HG02763 (cell line): ENCODE measurements around the gene FLRT1.

Source experiments
- ATAC-seq: cut with Tn5 transposase; IDR thresholded peaks from one replicate; pipeline ENCODE4 v1.9.1; 2021; ENCODE audit warnings: mild to moderate bottlenecking, moderate library complexity; ENCODE audit not compliant: unreplicated experiment

The FLRT1 gene

DNA sequence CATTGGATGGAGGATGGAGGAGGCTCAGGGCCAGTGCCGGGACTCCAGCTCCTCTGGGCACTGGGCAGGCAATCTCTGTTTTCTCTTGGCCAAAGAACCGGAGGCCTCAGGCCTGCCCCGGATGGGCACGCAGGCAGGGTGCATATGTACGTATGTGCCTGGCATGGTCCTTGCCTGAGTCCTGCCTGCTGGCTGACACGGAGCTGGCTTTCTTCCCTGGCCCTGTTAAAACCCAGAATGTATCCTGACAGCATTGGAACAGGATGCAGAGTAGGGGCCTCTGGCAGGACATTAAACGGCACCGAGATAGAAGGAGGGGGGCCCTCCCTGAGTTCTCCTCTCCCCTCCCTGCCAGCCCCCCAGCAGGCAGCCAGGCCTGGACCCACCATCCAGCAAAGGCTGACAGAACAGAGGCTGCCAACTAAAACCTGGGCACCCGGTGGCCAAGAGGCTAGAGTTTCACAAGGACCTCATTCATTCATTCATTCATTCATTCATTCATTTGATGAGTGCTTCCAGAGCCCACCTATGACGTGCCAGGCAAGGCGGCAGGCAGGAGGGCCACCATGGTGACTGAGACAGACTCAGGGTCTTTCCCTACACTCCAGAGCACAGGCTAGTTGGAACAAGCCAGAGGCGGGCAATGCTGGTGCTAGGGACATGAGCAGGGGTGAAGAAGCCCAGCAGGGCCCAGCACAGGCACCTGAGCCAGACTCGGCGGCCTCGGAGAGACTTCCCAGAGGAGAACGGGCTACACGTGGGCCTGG is 28.8 kb downstream of the FLRT1 start:
- ATAC-seq: no peak

DNA sequence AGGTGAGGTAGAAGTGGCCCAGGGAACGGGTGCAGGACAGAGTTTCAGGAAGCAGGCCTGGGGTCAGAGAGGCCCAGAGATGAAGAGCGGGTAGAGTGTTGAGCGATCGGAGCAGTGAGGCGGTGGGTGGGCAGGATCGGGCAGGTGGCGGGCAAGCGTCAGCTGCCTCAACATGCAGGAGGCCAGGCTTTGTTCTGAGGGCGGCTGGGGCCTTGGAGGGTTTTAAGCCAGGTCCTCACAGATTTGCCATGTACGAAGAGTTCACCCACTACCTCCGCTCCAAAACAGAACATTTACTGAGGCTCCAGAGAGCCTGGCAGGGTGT is 29.4 kb downstream of the FLRT1 start:
- no peak for ATAC-seq

- ATAC-seq: no peak
Measured at GRCh38 chr11:64065712-64066111, 30.0 kb downstream of the FLRT1 start.

DNA sequence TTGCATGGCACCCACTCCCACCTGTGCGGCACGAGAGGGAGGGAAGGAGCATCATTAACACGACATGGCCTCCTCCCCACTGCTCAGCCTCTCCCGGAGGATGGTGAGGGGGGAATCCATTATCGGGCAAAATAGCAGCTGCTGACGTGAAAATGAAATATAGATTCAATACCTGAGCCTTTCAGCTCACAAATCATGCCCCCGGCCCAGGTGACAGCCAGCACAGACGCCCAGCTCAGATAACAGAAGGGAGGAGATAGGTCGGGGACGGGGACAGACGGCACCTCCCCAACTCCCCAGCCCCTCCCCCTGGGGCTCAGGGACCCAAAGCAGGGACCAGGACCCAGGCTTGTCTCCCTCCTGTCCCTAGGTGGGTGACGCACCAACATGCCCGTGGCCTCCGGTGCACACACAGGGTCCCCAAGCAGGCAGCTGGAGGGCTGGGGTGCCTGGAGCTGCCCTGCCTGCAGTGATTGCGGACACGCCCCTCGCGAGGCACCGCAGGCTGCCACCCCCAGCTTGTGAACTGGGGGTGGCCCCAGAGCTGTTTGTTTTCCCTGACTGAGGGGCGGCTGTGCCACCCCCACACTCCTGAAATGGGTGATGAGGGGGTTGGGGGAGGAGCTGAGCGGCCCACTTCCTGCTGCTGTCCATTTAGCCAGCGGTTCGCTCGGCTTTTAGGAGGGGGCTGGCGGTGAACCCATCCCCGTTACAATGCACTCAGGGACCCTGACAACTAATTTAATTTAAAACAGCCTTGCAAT is 31.7 kb downstream of the FLRT1 start:
- ATAC-seq: no peak

- no peak for ATAC-seq
Measured at GRCh38 chr11:64068705-64069400, 33.1 kb downstream of the FLRT1 start.

- ATAC-seq: no peak
Measured at GRCh38 chr11:64069401-64070313, 33.9 kb downstream of the FLRT1 start.

GRCh38 chr11:64070314-64070681 is 34.6 kb downstream of the FLRT1 start:
- ATAC-seq: no peak

DNA sequence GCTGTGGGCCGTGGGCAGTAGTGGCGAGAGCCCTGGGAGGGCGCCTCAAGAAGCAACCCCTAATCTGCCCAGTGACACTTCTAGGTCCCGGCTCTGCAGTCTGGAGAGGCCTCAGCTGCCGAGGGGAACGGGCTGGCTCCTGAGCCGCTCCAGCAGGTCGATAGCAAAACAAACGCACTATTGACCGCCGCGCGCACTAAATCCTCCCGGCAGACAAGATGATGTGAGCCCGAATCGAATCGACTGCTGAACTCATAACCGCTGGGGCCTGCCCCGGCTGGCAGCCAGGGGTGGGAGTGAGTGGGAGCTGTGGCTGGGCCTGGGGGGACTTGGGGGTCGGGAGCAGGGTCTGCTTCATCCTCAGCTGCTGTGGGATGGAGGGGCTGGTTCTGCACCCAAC is 36.1 kb downstream of the FLRT1 start:
- no peak for ATAC-seq

GRCh38 chr11:64072403-64072802 is 36.7 kb downstream of the FLRT1 start:
- no peak for ATAC-seq

- ATAC-seq: no peak
Measured at GRCh38 chr11:64072871-64073270, 37.1 kb downstream of the FLRT1 start.

DNA sequence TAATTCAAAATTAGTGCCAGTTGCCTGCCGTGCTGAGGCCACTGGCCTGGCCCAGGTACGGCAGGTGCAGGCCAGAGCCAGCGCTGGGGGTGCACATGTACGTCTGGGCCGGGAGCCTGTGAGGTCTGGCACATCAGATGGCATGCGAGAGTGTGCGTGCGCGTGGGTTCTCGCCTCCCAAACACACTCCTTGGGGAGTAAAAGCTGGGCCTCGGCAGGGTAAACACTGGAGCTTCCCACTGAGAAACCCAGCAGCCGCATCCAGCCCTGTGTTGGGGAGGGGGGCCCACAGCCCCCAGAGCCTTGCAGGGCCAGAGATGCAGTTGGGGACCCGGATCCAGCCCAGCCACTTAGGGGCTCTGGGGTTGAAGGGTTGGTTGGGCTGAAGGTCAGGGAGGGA is 37.8 kb downstream of the FLRT1 start:
- no peak for ATAC-seq

DNA sequence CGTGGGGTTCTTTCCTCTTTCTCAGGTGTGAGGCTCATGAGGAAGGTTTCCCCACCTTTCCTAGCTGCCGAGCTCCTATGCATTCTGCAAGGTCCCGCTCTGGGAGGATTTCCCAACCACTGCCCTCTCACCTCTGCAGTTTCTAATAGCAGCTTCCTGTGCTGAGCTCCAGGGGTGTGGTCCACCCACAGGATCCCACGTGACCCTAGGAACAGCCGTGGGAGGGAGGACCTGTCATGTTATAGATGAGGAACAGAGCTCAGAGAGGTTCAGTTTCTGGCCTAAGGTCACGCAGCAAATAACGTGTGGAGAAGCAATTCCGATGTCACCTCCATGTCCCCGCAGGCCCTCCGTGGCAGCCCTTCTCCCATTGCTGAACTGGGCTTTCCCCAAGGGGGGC is 38.5 kb downstream of the FLRT1 start:
- ATAC-seq: no peak

DNA sequence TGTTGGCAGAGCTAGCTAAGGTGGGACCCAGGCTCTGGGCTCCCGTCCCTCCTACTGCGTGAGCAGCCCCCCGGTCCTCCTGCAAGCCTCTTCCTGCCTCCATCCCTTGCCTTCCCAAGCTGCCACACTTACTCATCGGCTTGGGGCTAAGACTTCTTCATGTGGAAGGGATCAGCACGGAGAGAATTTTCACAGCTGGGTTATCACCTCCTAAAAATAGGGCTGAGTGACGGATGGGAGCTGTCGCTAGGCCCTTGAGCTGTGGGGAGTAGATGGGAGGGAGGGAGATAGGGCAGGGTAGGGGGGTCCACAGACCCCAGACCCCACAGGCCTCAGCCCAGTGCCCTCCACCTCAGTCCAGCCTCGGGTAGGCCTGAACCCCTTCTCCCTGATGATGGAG is 41.0 kb downstream of the FLRT1 start:
- no peak for ATAC-seq

DNA sequence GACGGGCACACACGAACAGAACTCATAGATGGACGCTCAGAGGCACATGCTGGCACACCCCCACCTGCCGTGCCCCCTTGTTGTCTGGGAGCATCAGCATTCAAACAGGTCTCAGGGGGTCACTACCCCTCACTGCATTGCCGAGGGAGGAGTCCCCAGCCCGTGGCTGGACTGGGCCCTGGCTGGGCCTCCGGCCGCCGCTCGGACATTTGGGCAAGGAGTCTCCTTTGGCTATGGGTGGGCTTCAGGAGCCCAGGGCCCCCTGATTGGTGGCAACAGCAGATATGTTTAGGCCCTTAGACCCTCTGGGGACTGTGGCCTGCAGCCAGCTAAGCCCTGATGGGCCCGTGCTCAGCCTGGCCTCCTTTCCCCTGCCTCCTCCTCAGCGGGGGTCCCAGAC is 41.9 kb downstream of the FLRT1 start:
- ATAC-seq: no peak

DNA sequence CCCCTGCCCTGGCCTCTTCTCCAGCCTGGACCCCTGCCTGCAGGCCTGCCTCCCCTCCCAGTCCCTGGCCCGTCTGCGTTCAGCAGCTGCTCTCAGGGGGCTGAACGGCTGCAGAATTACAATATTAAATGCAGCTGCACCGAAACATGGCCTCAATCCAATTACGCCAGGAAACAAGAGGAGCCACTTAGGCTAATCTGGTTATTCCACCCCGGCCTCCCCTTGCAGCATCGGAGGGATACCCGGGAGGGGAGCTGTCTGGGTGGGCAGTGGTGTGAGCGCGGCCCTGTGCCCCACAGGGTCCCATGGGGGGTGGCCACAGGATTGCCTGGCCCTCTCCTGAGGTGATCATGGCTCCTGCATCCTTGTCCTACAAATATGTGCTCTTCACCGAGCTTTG is 42.6 kb downstream of the FLRT1 start:
- no peak for ATAC-seq

DNA sequence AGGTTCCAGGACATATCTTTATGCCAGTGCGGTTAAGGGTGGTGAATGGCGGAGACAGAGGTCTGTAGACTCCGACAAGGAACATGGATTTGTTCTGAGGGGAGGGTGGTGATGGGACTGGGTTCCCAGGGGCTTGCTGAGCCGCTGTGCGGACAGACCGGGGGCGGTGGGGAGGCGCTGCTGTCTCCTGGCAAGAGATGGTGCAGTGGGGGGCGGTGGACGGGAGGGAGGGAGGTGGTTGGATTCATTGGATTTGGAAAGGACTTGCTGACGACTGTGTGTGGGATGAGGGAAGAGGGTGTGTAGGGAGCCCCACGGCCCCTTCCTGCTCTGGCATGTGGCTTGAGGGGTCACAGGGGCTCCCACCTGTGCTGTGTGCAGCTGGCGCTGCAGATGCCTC is 43.2 kb downstream of the FLRT1 start:
- ATAC-seq: no peak

- ATAC-seq: no peak
Measured at GRCh38 chr11:64080390-64080789, 44.7 kb downstream of the FLRT1 start.

- no peak for ATAC-seq
Measured at GRCh38 chr11:64081745-64082442, 46.2 kb downstream of the FLRT1 start.

DNA sequence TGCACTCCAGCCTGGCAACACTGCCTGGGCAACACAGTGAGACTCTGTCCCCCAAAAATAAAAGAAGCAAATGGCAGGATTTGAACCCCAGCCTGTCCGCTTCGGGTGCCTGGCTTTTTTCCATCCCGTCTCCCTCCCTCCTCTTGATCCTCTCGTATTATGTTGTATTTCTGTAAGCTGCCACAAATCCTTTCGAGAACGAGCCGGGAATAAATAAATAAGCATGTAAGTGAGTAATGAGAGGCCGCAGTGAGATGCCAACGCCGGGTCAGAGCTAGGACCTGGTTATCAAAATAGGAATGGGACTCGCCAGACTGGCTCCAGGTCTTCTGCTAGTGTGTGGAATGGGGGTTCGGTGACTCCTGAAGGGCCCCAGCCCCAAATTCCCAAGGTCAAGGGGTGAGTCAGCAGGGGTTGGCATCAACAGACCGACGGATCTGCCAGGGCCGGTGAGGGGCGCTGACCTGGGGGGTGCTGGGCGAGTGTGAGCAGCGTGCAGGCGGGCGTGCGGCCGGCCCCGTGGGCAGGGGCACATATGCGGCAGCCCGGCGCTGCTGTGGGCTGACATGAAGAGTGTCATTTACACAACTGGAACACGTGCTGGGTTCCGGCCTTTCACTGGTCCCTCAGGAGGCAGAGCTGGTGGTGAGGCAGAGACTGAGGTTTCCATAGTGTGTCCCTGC is 47.8 kb downstream of the FLRT1 start:
- no peak for ATAC-seq
